GM18499 (cell line): Measurements from ENCODE around the gene RAB25.

Experiments used
- ATAC-seq: cut with Tn5 transposase; IDR thresholded peaks from one replicate; pipeline ENCODE4 v1.9.1; 2021; ENCODE audit warnings: moderate number of reproducible peaks; ENCODE audit not compliant: insufficient read depth, unreplicated experiment

Gene RAB25

DNA sequence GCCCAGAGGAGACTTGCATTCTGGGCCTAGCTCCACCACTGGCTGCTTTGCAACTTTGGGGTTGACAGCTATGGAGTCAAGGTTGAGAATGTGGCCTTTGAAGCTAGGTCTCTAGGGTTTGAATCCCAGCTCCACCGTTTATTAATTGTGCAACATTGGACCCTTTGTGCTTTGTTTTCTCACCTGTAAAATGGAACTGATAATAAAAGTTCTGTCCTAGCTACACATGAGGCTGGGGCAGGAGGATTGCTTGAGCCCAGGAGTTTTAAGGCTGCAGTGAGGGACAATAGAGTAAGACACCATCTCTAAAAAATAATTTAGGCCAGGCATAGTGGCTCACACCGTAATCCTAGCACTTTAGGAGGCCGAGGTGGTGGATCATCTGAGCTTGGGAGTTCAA lies 38.3 kb downstream of the RAB25 start:
- ATAC-seq, result no peak

DNA sequence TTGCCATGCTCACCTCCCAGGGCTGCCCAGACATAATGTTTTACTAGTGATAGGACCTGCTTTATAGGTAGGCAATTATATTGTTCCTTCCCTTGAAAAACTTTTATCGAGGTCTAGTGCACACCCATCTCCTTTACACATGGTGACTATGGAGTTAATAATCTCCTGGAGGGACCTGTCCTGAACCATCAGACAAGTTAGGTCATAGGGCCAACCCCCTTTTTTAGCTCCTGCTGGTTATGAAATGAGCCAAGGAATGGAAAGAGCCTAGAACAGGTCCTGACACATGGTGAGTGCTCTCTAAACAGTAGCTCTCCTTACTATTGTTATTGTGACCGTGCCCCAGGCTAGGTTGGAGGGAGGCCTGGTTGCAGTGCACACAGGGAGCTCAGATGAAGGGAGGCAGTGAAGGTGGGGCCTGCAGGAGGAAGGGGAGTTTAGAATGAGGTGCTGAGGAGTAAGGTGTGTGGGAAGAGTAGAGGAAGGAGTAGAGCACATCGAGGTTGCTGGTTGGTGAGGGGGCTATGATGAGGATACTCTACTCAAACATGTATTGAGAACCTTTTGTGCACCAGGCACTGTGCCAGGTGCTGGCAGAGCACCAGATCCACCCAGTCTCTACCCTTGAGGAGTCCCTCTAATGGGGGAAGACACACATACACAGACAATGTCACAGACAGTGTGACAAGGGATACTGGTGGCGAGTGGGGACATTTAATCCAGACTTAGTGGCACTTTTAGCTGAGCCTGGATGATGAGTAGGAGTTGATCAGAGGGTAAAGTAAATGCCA lies 39.4 kb downstream of the RAB25 start:
- no peak for ATAC-seq

DNA sequence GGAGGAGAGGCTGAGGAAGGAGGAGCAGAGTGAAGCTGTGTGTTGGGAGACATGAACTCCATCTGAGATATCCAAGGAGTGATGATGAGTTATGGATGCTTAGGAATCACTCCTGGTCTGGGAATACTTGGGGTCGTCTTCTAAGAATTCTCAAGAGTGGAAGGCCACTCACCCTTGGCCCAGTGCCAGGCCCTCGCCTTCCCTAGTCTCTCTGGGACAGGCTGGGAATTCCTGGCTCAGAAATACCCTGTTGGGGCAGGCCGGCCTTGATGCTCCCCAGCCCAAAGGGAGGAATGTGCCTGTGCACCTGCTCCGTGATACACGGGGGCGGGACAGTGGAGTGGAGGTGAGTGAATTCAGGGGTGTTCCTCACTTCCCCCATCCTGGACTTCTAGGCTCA lies 40.9 kb downstream of the RAB25 start:
- no peak for ATAC-seq

DNA sequence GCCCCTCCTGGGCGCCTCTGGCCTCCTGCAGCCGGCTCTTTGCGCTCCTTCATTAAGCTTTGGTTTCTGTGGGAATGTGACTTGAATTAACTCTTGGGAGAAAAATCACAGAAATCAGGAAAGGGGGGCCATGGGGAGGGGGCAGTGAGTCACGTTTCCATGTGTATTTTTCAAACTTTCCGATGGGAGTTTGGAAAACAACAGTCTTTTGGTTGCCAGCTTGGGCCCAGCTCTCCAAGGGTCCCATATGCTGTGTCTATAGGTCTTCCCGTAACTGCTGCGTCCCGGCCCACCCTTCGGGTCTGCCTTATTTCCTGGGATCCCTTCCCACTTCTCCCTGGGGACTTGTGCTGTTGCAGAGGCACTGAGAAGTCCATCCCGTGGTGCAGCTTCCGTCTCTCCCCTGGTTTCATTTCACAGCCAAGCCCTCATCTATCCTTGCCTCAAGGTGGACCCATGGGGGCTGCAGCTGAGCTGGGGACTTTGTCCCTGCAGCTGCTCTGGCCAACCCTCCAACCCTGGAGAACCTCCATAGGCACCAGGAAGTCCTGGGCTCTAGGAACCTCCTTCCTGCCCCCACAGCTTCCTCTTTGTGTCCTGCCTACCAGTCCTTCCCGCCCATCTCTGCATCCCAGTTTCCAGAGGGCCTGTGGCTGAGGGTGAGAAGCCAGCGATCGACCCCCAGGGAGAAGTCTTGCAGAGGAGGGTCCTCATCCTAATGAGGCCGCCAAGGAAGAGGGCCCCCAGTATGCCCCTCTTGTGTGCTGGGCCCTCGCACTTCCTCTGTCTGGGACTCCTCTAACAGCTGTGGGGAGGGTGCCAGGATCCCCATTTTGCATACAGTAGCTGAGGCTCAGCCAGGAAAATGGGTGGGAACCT lies 41.9 kb downstream of the RAB25 start:
- ATAC-seq, result no peak

DNA sequence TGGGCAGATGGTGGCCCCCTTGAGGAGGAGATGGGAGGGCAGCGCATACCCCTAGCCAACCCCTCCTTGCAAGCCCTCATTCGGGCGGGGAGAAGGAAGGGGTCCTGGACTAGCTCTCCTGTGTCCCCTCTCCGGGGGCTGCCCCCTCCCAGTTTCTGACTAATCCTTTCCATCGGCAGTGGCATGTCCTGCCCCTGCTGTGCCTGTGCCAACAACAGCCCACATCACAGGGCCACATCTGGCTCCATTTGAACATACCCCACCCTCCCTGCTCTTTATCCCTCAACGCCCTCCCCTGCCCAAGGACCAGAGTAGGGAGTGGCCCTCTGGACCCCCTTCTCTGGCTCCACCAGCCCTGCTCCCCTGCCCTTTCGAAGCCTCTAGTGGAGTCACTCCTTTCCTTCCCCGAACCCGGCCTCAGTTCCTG lies 42.6 kb downstream of the RAB25 start:
- ATAC-seq, result no peak

DNA sequence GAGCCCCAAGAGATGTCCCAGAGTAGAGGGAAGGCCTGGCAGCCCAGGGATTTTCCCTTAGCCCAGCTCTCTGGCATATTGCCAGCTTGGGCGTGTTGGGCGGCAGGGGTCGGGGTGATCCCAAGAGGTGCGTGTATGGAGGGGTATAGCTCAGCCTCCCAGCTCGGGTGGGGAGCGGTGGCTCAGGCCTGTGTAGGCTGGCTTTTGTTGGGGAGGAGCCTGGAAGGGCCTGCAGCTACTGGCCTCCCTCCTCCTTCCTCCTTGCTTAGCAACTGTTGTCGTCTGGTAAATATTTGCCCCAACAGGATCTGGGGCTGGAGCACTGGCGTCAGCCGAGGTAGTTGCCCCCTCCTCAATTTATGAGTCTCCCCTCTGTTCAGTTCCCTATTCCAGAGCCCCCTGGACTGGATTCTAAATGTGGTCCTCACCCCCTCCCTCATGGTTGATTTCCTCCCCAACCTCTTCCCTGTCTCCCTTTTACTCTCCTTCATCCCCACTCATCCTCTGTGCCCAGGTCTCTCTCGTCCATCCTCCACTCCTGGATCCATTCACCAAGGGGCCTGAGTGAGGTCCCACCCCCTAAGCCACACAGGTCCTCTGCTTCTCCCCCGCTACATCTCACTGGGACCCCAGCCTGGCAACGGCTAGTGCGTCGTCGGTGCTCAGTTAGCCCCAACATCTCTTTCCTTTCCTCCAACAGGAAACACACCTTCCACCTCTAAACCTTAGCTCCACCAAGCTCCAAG lies 43.3 kb downstream of the RAB25 start:
- ATAC-seq, result no peak

DNA sequence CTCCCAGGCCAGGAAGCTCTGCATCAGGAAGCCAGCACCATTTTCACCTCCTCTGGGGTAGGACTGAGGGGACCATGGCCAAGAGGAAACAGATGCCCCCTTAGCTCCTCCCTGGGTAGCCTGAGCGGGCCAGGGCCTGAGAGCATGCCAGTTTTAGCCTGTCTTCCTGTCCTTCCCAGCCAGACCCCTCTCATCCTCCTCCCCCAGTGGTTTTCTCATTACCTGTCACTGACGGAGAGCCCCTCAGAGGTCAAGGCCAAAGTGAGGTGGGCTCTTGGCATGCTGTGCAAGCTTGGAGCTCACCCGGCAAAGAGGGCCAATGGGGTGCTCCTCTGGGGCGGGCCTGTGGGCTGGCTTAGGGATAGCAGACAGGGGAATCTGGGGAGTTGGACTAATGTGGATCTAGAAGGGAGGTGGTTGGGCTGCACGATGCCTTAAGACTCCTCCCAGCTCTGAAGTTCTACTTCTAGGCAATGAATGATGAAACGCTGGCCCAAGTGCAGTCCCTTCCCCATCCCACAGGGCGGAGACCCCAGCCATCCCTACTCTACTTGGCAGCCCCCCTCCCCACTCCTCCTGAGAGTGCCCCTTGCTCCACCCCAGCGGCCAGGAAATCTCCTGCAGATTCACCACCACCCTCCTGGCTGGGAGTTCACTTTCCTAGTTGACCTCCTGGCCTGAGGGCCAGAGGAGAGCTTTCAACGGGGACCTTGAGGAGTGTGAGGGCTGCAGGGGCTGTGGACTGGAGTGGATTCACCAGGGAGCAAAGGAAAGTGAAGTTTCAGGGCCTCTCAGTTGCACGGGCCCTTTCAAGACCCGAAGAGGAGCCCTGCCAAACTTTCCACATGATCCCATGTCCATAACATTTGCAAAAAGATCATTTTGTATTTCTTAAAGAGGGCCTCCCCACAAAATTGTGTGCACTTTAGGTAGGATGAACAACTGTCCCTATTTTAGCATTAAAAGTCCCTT lies 44.2 kb downstream of the RAB25 start:
- ATAC-seq, result no peak

DNA sequence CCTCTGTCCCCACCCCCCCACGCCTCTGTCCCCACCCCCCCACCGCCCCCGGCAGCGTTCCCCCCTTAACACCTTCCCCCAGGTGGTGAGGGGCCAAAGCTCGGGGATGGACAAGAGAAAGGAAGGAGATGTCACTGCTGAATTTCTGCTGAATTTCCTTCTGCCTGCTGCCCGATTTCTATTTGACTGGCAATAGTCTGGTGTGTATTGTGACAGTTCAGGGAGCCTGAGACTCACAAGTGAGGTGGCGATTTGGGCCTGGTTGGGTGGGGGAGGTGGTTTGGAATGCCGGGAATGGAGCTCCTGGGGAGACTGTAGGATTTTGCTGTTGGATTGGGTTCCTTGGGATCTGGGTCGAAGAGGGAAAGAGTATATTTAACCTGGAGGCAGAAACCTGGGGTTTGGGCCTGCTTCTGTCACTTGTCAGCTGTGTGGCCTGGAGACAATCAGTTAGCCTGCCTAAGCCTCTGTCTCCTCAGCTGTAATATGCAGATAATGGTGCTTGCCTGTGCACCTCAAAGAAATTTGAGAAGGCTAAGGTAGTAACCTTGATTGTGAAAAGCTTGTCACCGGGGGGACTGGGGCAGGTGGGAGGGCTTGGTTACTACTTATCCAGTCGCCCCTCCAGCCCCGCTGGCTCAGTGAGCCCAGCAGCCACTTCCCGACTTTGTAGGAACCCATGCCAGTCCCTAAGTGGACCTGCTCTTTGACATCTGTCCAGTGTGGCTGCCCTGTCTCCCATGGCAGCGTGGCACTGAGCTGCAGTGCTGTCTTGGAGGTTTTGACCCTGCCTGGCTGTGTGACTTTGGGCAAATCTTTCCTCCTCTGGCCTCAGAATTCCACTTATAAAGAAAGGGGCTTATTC lies 45.9 kb downstream of the RAB25 start:
- ATAC-seq, result no peak

DNA sequence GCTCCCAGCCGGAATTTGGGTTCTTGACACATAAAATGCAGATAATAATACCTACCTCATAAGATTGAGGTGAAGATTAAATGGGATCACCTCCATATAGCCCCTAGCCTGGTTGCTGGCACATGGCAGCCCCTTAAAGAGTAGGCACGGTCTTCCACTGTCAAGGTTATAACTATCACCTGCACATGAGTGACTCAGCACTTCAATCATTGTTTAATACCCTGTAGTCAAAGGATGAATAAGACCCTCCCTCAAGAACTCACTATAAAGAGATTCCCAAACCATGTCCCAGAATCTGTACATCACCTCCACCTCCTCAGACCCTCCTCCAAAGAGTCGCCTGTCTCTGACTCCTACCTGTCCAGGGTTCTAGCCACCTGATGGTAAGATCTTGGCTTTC lies 47.1 kb downstream of the RAB25 start:
- ATAC-seq, result no peak

DNA sequence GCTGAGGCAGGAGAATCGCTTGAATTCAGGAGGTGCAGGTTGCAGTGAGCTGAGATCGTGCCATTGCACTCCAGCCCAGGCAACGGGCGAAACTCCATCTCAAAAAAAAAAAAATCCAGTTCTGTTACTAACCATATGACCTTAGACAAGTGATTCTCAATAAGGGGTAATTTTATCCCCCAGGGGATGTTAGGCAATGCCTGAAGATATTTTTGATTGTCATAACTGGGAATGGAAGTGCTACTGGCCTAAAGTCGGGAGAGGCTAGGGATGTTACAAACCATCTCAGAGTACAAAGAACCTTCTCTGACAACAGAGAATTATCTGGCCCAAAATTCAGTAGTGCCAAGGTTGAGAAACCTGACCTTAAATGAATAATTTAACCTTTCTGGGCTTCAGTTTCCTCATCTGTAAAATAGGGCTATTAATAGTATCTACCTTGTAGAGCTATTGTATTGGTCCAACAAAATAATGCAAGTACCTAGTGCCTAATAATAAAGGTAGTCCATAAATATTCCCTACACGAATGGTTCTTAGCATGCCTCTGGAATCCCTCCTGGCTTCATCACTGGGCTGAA lies 47.8 kb downstream of the RAB25 start:
- ATAC-seq, result no peak

DNA sequence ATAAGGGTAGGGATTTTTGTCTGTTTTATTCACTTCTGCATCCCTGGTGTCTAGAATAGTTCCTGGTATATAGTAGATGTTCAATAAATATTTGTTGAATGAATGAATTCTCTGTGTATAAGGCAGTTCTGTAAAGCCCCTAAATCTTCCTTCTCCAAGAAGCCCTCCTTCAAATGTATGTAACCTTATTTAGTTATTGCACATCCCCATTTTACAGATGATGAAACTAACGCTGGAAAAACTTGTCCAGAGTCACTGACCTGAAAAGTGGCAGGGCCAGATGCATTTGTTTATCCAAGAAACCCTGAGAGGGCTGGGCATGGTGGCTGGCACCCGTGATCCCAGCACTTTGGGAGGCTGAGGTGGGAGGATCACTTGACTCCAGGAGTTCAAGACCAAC lies 49.3 kb downstream of the RAB25 start:
- no peak for ATAC-seq

DNA sequence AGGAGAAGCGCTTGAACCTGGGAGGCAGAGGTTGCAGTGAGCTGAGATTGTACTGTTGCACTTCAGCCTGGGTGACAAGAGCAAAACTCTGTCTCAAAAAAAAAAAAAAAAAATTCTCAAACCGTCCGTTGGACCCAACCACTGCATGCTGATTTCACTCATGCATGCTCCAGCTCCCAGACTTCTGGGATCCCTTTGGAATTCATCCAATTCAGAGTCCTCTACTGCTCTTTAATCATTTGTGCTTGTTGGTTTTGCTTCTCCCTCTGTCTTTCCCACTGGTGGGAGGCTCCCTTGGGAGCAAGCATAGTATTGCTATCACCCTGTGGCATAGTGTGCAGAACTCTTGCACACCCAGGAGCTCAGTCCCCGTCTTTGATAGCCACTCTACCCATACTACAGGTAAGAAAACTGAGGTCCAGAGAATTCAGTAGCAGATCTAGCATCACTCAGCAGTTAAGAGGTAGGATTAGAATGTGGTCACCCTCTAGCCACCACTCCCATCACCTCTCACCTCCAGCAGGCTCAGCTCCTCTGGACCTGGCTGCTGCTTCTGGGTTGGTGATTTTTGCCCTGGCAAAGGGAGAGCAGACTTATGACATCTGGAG lies 50.5 kb downstream of the RAB25 start:
- no peak for ATAC-seq

DNA sequence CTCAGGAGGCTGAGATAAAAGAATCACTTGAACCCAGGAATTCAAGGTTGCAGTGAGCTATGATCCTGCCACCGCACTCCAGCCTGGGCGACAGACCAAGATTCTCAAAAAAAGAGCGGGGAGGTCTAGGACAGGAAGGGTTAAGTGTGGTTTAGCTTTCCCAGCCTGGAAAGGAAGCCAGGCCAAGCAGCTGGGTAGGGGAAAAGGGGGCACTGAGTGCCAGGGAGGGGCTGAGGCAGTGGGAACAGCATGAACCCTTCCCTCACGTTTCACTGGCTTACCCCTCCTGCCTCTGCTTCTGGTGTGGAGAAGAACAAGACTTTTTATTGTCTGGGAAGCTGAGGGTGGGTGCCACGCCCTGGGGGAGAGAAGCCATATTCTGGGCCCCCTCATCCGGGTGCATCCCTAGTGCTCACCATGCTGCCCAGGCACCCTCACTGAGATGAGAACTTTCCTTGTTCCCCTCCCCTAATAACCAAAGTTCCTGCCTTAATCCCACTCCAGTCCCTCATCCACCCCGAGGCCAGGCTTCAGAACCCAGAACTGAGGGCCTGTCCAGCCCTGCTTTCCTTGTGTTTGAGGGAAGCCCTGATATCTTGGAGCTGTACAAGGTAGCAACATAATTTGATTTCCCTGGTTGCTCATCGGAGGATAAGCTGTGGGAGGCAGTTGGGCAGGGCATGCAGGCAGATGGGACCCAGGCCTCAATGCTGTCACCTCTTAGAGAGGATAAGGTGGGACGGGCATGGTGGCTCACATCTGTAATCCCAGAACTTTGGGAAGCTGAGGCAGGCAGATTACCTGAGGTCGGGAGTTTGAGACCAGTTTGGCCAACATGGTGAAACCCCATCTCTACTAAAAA lies 51.5 kb downstream of the RAB25 start:
- ATAC-seq, result no peak

DNA sequence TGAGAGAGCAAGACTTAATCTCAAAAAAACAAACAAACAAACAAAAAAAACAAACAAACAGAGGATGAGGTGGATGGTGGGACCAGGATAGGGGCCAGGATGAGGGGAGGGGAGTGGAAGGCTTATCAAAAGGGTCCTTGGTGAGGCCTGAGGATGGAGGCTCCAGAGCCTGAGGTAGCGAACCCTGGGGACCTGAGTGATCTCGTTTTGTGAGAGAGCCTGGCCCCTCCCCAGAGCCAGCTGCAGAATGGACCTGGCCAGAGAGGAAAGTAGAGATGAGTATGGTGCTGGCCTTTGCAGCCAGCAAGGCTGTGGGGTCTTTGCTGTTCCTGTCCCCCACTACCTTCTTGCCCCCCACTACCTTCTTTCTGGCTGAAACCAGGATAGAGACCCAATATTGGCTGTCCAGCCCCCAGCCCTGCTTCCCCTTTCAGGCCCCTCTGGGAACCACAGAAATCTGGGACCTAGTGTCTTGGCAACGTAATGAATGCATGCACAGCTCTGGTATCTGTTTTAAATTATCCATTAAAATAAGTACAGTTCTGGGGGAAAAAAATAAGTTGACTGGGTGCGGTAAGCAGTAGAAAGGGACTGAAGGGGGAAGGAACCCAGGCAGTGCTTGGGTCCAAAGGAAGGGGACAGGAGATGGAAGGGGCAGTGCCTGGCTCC lies 52.5 kb downstream of the RAB25 start:
- no peak for ATAC-seq

DNA sequence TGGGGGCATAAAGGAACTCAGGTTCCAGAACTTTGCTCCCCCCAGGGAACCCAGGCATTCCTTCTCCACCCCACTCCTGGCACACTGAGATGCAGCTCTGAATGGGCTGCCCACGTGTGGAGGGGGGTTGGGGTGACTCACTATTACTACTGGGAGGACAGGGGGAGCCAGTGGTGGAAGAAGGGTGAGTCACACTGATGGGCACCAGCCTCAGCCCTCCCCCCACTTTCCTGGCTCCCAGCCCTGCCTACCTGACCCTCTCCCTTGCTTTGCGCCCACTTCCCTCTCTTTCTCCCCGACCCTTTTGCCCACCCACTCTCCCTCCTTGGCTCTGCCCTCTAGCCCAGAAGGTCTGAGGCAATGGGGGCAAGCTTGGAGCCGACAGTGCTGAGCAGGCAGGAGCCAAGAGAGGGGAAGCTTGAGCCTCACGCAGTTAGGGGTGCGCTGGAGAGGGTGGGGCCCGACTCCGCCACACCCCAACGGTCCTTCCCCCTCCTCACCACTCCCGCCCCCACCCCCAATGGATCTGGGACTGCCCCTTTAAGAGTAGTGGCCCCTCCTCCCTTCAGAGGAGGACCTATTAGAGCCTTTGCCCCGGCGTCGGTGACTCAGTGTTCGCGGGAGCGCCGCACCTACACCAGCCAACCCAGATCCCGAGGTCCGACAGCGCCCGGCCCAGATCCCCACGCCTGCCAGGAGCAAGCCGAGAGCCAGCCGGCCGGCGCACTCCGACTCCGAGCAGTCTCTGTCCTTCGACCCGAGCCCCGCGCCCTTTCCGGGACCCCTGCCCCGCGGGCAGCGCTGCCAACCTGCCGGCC lies 53.4 kb downstream of the RAB25 start, which contains the start of gene LMNA:
Gene LMNA, plus strand, starts transcription at position 611 of the 818 bp plus-strand sequence. CDS start 208 bp downstream, outside the sequence.
- no peak for ATAC-seq
